UCSD-AML1 (cell line): ENCODE measurements around the gene B4GALT1.
A peak's percentile ranks its signal among the peaks of the same experiment; 100 is the strongest.

Source experiments
- DNase-seq: peaks from one replicate; lab custom pipeline; 2025; ENCODE audit not compliant: unreplicated experiment; lab: John Stamatoyannopoulos, UW

Gene B4GALT1

DNA sequence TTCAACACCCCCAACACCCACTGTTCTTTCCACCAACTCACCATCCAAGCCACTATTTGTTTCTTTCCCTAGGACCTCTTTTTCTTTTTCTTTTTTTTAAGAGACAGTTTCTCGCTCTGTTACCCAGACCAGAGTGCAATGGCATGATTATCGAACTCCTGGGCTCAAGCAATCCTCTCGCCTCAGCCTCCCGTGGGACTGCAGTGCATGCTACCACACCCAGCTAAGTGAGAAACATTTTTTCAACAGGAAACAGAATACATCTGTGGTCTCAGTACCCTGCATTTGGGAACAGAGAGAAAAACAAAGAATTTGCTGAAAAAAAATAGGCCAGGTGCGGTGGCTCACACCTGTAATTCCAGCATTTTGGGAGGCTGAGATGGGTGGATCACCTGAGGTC is 24.6 kb downstream of the B4GALT1 start:
- DNase-seq = no peak

DNA sequence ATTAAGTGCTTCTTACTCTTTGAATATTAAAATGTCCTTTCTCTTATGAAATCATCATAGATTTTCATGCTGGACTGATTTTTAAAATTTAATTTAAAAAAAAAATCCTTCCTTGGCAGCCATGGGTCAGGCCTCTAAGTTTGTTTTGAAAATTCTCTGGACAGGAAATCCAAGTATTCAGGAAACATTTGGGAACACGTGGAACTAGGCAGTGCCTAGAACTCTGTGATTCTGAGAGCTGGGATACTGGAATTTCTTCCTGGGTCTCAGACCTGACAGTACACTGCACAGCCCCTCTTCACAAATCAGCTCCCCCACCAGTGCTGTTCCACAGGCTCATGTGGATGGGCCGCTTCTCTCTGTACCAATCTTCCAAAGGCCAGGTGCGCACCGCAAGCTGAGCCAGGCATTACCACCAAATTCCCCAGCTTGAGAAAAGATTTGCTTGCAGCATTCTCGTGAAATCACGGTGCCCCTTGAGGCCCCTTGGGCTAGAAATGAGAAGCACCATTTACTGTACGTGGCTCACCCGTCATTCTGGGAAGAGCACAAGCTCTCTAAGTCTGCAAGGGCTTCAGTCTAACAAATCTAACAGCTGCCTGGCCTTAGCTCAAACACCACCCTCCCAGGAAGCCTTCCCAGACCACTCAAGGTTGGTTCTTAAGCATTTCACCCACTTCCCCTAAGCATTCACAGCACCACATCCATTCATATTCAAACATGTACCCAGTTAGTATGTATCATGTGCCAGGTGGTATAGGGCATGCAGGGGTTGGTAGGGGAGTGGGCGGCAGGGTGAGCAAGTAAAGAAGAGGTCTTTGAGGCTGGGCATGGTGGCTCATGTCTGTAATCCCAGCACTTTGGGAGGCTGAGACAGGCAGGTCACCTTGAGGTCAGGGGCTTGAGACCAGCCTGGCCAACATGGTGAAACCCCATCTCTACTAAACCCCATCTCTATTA is 26.5 kb downstream of the B4GALT1 start:
- no peak for DNase-seq

- no peak for DNase-seq
These were observed 27.5 kb downstream of the B4GALT1 start for GRCh38 chr9:33139421-33140228.

DNA sequence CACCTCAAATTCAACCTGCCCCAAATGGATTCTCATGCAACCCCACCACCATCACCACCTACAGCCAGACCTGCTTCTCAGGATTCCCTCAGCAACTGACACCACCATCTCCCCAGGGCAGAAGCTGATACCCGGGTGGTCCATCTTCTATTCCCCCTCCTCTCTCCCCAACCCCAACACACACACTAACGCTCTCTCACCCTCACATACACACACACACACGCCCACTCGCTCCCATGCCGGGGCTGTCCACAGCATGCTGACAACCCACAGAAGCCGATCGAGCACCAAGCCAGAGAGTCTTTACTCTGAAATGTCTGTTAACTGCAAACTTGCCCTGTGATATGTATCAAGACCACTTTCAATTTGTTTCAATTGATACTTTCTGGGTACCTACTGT is 28.4 kb downstream of the B4GALT1 start:
- no peak for DNase-seq

DNA sequence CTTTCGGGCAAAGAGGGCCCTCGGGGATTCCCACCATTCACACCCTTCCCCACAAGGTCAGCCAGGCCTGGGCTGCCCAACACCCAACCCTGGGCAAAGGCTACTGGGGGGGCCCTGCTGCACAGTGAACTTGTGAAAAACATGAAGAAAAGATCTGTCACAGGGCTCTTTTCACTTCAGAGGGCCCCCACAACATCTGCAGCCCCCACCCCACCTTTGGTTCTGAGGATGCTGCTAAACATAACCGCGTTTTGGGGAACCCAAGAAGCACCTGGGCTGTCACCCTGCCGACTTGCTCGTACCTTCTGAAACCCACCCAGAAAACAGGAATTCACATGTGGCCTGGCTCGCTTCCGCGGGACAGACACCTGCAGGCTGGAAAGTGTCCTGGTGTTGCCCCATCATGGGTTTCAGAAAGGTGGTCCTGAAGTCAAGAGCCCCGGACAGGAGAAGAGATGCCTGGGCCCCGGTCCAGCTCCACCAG is 29.3 kb downstream of the B4GALT1 start:
- DNase-seq = no peak

DNA sequence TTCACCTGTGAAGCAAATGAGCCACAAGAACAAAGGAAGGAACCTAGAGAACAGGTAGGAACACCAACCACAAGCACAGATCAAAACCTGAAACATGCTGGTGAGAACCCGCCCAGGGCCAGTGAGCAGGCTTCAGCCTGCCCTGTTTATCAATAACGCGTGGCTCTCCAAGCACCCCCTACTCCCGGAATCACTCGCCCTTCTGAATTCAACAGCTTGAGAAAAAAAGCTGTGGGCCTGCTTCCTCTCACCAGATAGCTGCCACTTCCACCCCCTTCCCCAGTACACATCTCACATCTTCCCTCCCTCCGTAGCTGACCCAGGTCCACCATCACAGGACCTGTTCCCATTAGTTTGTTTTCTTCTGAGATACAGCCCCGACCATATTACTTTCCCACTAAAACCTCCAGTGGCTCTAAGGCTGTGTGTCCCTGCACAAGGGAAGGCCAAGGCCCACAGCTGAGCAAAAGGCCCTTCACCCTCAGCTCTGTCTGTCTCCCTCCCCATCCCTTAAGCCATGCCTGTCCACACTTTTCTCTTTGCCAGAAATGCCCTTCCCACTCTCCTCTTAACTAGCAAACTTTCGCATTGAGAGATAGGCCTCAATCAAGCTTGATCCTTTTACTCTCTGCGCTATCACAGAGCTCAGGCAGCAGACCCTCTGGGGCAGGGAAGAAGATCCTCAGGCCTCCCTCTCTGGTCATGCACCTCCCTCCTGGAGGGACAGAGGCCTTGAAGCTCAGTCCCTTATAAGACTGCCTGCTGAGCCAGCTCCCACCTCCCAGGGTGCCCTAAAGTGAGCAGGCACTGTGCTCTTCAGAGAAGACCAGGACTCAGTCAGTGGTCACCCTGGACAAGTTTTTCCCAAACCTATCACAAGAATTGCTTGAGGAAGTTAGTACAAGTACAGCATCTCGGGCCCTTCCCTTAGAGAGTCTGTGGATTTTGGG is 30.1 kb downstream of the B4GALT1 start:
- no peak for DNase-seq

DNA sequence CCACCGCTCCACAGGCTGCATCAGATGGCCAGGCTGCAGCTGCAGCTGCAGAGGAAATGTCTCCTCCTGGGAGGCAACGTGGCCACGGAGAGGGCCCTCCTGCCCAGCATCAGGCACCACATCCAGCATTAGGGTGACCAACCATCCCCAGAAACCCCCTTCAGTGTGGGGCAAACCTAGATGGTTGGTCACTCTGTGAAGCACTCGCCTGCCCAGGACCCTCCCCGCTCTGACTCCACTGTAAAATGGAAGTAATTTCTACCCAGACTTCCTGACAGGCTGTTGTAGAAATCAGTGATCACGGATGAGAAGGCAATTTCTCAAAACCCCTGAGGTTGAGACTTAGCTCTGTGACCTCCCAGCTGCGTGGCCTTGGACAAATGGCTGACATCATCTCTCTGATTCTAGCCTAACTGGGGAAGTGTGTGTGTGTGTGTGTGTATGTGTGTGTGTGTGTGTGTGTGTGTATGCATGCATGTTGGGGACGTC is 31.6 kb downstream of the B4GALT1 start:
- peak; percentile 34 for DNase-seq

GRCh38 chr9:33135031-33135461 is 32.1 kb downstream of the B4GALT1 start:
- DNase-seq = no peak

DNA sequence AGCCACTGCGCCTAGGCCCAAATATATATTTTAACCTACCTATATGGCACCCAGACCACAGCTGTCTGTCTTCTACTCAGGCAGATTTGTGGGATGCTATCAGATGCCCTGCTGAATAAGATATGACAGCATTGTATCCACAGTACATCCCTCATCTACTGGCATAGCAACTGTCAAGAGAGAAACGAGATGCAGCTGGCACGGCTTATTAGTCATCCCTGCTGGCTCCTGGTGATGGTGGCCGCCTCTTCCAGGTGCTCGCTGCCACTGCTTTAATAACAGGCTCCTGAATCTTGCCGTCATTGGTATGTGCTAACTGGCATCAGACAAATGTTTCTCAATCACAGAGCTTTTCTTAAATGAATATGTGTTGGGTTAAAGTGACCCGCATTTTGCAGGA is 34.0 kb downstream of the B4GALT1 start:
- DNase-seq = no peak

DNA sequence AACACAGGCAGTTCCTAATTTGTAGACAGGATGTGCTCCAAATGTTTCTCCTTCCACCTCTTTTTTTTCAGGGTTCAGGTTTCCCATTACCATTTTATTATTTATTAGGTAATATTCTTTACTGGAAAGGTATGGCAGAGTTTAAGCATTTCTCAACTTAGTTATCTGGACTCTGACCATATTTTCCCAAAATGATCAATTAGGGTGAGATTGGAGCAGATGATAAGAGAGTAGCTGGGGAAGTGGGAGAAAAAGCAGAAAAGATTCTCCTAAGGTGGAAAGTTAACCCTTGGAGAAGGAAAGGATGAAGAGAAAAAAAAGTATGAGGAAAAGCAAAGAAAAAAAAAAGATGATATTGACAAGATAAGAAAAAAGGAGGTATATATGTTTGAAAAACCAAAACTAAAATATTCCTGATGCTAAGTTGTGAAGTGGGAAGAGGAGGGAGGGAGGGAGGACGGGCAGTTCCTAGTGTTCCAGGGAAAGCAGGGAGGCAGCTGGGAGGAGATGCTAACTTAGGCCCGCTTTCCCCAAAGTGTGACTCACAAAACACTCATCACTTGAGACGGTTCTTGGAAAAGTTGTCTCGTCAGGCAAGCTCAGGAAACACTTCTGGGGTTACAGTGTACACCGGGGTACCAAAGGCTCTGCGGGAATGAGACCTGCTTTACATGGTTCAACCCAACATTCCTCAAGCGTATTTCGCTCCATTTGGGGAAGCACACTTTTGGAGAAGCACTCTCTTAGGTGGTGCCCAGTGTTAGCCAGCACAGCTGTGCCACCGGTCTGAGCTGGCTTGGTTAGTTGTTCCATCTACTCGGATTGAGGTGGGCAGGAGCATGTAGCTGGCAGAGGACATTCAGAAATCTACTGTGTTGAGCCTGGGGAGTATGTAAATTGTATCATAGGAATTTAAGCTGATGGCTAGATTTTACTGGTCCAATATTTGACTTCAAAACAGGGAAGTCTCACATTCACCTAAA is 35.1 kb downstream of the B4GALT1 start:
- DNase-seq = no peak

DNA sequence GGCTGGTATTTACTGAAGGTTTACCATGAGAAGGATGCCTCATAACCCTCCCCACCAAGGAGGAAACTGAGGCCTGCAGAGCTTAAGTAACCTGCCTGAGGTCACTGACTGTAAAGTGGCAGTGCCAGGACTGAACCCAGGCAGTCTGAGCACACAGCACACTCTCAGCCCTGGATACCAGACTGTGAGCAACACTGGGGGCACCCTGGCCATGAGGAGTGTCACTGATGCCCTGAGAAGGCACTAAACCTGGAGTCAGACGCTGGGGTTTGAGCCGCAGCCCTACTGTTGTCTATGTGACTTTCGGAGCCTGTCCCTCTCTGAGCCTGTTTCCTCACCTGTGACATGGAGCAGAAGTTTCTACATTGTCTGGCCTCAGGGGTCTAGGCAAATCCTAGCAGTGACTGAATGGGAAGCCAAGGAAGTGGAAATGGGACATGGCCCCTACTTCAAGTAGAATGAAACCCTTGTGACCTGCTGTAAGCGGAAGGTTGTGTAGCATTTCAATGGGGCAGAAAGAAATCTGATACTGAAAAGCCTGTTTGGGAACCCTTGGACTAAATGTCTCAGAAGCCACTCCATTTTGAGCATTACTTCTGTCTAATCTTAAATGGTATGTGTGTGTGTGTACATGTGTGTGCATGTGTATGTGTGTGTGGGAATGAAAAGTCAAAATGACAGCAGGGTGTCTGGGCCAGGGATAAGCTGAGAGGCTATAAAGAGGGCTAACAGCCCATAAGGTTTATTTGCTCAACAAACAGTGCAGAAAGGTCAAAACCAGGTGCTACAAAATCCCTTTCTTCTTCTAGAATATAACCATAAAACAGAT is 36.0 kb downstream of the B4GALT1 start:
- no peak for DNase-seq

- no peak for DNase-seq
These were observed 37.0 kb downstream of the B4GALT1 start for GRCh38 chr9:33129886-33130881.

DNA sequence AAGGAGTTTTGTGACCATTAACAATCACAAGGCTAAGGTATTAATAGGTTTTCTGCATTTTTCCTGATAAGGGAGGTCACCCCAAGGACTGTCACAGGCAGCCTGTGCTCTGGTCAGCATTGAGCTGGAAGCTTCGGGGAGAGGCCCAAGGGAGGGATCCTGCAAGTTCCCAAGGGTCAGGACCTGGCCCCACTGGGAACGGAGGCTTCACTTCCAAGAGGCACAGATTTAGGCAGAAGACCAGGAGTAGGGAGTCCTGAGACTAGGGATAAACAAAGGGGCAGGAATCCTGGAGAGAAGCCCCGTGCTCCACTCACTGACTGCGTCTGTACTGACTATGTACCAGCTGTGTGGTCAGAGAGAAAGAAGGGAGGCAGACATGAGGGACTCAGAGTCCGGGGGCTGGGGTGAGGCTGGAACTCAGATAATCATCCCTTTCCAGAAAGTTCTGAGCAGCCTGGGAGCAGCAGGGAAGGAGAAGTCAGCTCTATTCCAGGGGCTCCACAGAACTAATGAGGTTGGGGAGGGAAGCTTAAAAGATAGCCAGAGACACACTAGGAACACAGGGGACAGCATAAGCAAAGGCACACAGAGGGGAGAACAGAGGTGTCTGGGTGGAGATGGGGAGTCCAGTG is 37.8 kb downstream of the B4GALT1 start:
- no peak for DNase-seq

GRCh38 chr9:33128570-33128969 is 38.6 kb downstream of the B4GALT1 start:
- no peak for DNase-seq

GRCh38 chr9:33127881-33128280 is 39.3 kb downstream of the B4GALT1 start:
- no peak for DNase-seq

GRCh38 chr9:33125871-33126823 is 41.0 kb downstream of the B4GALT1 start:
- DNase-seq = no peak
